Esophagus squamous epithelium (tissue), 5 donors: ENCODE results near the gene GAS2L1. TPM values are rescaled to one million over a fixed set of nuclear protein-coding genes. Genes with fewer than 3 reads are reported as not detected.

ENCODE experiments used
- DNase-seq: peaks from one replicate; lab custom pipeline; 2025; lab: John Stamatoyannopoulos, UW
- H3K27ac ChIP-seq, 4 donors: fragments of 200-600 bp; sonication (generic); one replicate each; pipeline ENCODE4 v1.5.1; 2016 to 2019; ENCODE audit warnings: mild to moderate bottlenecking in 1 of 4
- H3K27me3 ChIP-seq, 4 donors: fragments of 200-600 bp; sonication (generic); 1 replicate in 3 of 4; 2 replicates in 1 of 4; pipeline versions ENCODE4 v1.5.1 to v1.6.0; 2017 to 2021; ENCODE audit warnings: antibody characterized with exemption in 1 of 4
- H3K36me3 ChIP-seq, 3 donors: fragments of 200-600 bp; sonication (generic); one replicate each; pipeline ENCODE4 v1.5.1; 2016 to 2019
- H3K4me1 ChIP-seq, 3 donors: fragments of 200-600 bp; sonication (generic); one replicate each; pipeline ENCODE4 v1.5.1; 2017 to 2019
- H3K4me3 ChIP-seq, 4 donors: fragments of 200-600 bp; sonication (generic); 1 replicate in 3 of 4; 2 replicates in 1 of 4; pipeline ENCODE4 v1.5.1; 2016 to 2019; ENCODE audit warnings: mild to moderate bottlenecking in 2 of 4, moderate library complexity in 1 of 4
- H3K9me3 ChIP-seq, 3 donors: fragments of 200-600 bp; sonication (generic); one replicate each; pipeline ENCODE4 v1.5.1; 2016 to 2019
- POLR2A ChIP-seq, 4 donors: fragments of 450-650 bp; IDR thresholded peaks; one replicate each; pipeline ENCODE4 v1.6.1; 2017; ENCODE audit warnings: antibody characterized with exemption in 4 of 4, mild to moderate bottlenecking in 4 of 4, moderate library complexity in 3 of 4
- WGBS, 2 donors: methylation state at CpG; one replicate each; pipeline ENCODE4 v1.1.5; 2018; 5-methylcytosine and 5-hydroxymethylcytosine counted together
- intact Hi-C: fragments of 100-400 bp; cut with DNase I; formaldehyde crosslinking; loops from one replicate; pipeline ENCODE4 v1.15.0; 2022
- total RNA-seq, 4 donors: library from RNA; depleted of rRNA; stranded (reverse); fragments of >200 nt; gene quantifications; one replicate each; pipeline ENCODE4 v1.1.0, GENCODE V29; 2016
- TF ChIP-seq, protein P1 (sequence below), 6 experiments: fragments of 450-650 bp in 4 of 6; fragments of 200-600 bp in 2 of 6; sonication (generic) in 2 of 6; IDR thresholded peaks; one replicate each; pipeline ENCODE4 v1.5.1; 2016 to 2019; ENCODE audit warnings: antibody characterized with exemption in 6 of 6, mild to moderate bottlenecking in 4 of 6, moderate library complexity in 4 of 6
- donor health status: DM: yes; HTN: yes; CAD: no.

Gene GAS2L1
- total RNA-seq, 4 donors from 2014 or later: 26.9 to 52.1 (median 36.9) TPM

DNA sequence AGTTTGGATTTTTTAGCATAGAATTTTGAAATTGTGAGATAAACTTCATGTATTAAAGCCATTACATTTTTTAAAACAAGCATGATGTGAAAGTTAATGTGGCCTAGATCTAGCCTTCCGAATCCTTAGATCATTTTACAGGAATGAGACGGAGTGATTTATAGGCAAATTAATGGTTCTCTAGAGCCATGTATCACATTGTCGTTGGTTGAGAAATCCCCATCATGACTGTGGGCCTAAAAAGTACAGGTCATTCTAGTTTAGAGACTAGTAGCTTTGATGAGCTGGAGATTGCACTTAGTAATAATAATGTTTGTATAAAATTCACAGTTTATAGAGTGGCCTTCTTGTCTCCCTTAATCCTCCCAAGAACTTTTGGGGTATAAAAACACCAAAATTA lies 31.3 kb upstream of the GAS2L1 start:
- no peak for TF ChIP-seq POLR2A (IDR thresholded peaks at IDR 0.05)
- TF ChIP-seq, protein P1, sequence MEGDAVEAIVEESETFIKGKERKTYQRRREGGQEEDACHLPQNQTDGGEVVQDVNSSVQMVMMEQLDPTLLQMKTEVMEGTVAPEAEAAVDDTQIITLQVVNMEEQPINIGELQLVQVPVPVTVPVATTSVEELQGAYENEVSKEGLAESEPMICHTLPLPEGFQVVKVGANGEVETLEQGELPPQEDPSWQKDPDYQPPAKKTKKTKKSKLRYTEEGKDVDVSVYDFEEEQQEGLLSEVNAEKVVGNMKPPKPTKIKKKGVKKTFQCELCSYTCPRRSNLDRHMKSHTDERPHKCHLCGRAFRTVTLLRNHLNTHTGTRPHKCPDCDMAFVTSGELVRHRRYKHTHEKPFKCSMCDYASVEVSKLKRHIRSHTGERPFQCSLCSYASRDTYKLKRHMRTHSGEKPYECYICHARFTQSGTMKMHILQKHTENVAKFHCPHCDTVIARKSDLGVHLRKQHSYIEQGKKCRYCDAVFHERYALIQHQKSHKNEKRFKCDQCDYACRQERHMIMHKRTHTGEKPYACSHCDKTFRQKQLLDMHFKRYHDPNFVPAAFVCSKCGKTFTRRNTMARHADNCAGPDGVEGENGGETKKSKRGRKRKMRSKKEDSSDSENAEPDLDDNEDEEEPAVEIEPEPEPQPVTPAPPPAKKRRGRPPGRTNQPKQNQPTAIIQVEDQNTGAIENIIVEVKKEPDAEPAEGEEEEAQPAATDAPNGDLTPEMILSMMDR (IDR thresholded peaks at IDR 0.05): no peak
- peaks cover 0 to 72% (median 33%) of the 10 kb centered on the region in 3 donors for H3K4me1 ChIP-seq
- peaks cover 29 to 88% (median 44%) of the 10 kb centered on the region in 3 donors for H3K36me3 ChIP-seq
- H3K27me3 ChIP-seq: no peaks in the 10 kb centered on the region
- H3K4me3 ChIP-seq: no peak overlapping the region
- 66 to 72% methylated on average over 3 of the region's 3 CpGs for WGBS, 2 donors
- no peak overlapping the region for H3K27ac ChIP-seq
- H3K9me3 ChIP-seq: no peaks in the 10 kb centered on the region
- no peak for DNase-seq
- intact Hi-C loops: no loop called here

DNA sequence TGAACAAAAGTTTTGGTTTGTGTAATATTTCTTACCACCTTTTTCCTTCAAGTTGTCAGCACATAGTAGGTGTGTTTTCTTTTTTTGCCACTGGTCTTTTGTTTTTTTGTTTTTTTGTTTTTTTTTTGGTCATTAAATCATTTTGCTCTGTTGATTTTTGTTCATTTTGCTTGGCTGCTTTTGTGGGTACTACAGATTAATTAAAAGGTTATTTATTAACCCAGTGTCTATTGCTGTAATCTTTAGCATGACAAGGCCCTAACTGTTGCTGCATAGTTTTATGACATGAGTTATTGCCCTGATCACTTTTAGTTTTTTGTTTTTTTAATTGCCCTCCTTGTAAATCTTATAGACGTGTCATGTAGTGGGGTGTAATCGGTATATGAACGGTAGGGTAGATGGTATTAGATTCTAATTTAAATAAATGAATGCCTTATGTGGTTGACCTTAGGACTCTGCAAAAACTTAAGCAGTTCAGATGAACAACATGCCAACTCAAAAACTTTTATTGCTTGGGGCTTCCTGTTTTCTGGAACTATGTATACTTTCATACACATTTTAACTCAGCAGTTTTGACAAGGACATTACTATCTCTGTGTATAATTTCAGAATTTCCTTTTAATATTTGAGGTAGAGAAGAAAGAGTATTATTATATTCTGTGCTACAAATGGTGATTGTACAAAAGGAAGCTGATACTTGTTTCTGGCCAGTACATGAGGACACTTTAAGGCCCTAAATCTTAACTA lies 30.5 kb upstream of the GAS2L1 start:
- H3K4me3 ChIP-seq: no peak overlapping the region
- H3K4me1 ChIP-seq: peaks cover 0 to 63% (median 26%) of the 10 kb centered on the region in 3 donors
- TF ChIP-seq, protein P1 (IDR thresholded peaks at IDR 0.05): no peak
- no peak for TF ChIP-seq POLR2A (IDR thresholded peaks at IDR 0.05)
- no peak for DNase-seq
- intact Hi-C loops: no loop called here
- 67 to 75% methylated on average over 3 of the region's 3 CpGs for WGBS, 2 donors
- no peaks in the 10 kb centered on the region for H3K27me3 ChIP-seq
- H3K27ac ChIP-seq: no peak overlapping the region
- no peaks in the 10 kb centered on the region for H3K9me3 ChIP-seq
- H3K36me3 ChIP-seq: peaks cover 31 to 97% (median 44%) of the 10 kb centered on the region in 3 donors

DNA sequence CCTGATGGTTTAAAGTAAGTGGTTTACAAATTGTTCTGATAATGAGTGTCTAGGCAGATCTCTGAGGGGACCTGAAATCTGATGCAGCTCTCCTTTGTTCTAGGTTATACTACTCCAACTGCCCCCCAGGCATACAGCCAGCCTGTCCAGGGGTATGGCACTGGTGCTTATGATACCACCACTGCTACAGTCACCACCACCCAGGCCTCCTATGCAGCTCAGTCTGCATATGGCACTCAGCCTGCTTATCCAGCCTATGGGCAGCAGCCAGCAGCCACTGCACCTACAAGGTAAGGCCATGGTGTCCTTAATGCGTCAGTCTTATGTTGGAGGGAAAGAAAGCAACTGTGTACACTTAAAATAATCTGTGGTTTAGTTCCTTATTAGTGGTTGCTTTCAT lies 28.5 kb upstream of the GAS2L1 start:
- H3K27me3 ChIP-seq: no peaks in the 10 kb centered on the region
- no peak overlapping the region for H3K27ac ChIP-seq
- TF ChIP-seq, protein P1 (IDR thresholded peaks at IDR 0.05): no peak
- TF ChIP-seq POLR2A (IDR thresholded peaks at IDR 0.05): no peak
- peaks cover 0 to 44% (median 12%) of the 10 kb centered on the region in 3 donors for H3K4me1 ChIP-seq
- intact Hi-C loops: no loop called here
- WGBS, 2 donors: 83 to 88% methylated on average over 1 of the region's 1 CpG
- H3K4me3 ChIP-seq: no peak overlapping the region
- peaks cover 40 to 100% (median 59%) of the 10 kb centered on the region in 3 donors for H3K36me3 ChIP-seq
- no peaks in the 10 kb centered on the region for H3K9me3 ChIP-seq
- DNase-seq: no peak

DNA sequence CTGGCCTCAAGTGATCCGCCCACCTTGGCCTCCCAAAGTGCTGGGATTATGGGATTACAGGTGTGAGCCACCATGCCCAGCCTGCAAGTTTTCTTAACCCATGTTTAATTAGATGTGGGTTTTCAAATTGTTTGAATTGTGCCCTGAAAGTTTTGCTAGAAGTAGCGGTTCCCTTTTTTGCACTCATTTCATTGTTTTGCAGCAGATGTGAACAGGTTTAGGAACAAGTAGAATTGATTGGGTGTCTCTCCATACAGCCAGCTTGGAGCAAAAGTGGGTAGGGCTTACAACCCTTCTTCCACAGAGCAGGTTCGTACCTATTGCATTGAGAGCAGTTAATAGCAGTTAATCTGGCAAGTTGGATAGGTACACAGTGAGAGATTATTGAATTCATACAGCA lies 22.3 kb upstream of the GAS2L1 start:
- intact Hi-C loops: no loop called here
- 70 to 80% methylated on average over 2 of the region's 3 CpGs for WGBS, 2 donors
- H3K36me3 ChIP-seq: peaks cover 65 to 100% (median 73%) of the 10 kb centered on the region in 3 donors

DNA sequence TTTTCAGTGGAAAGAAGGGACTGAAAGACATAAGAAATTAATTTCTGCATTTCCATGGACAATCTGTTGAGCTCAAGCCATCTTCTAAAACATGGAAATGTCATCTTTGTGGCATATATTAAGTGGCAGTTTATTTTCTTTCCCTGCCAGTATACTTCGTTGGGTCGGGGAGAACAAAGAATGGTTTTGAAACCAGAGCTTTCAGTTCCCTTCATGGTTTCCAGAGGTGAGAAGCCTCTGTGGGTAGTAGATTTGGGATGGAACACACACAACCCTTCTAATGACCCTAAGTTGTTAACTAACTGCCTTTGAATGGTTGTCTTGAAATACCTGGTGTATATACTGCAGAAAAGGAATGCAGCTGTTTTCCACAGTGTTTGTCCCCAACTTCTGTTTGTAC lies 17.6 kb upstream of the GAS2L1 start:
- 18 to 21% methylated on average over 2 of the region's 2 CpGs for WGBS, 2 donors
- TF ChIP-seq, protein P1 (IDR thresholded peaks at IDR 0.05): no peak
- Histone ChIP-seq H3K4me3 (no peak overlapping the region), H3K9me3 (no peaks in the 10 kb centered on the region), H3K27me3 (no peaks in the 10 kb centered on the region), H3K4me1 (no peaks in the 10 kb centered on the region), H3K36me3 (peaks cover 57 to 100% (median 67%) of the 10 kb centered on the region in 3 donors), H3K27ac (no peak overlapping the region)
- intact Hi-C loops: no loop called here
- DNase-seq: no peak

More for the DNA sequence above, 22.3 kb upstream of the GAS2L1 start:
- H3K27me3 ChIP-seq: no peaks in the 10 kb centered on the region
- no peaks in the 10 kb centered on the region for H3K4me1 ChIP-seq
- no peak overlapping the region for H3K4me3 ChIP-seq
- DNase-seq: no peak
- TF ChIP-seq, protein P1 (IDR thresholded peaks at IDR 0.05): no peak
- TF ChIP-seq POLR2A (IDR thresholded peaks at IDR 0.05): no peak
- H3K27ac ChIP-seq: no peak overlapping the region
- no peaks in the 10 kb centered on the region for H3K9me3 ChIP-seq
